Nephron (organoid): Measurements from ENCODE around the gene MAMLD1.

Source experiments
- H3K27ac Mint-ChIP-seq, 3 experiments: 2 replicates each; pipeline ENCODE4 v1.8.0; 2020; ENCODE audit warnings: mixed read lengths in 3 of 3, mild to moderate bottlenecking in 2 of 3, moderate library complexity in 1 of 3
- H3K27me3 Mint-ChIP-seq: 2 replicates; pipeline ENCODE4 v1.8.0; 2021; ENCODE audit warnings: low read depth, mild to moderate bottlenecking, moderate library complexity, mixed read lengths
- H3K36me3 Mint-ChIP-seq: 2 replicates; pipeline ENCODE4 v1.8.0; 2020; ENCODE audit warnings: low read depth, mixed read lengths
- H3K4me1 Mint-ChIP-seq: 2 replicates; pipeline ENCODE4 v1.8.0; 2020; ENCODE audit warnings: mixed read lengths
- H3K4me3 Mint-ChIP-seq, 3 experiments: 2 replicates each; pipeline ENCODE4 v1.8.0; 2020; ENCODE audit warnings: mild to moderate bottlenecking in 3 of 3, mixed read lengths in 3 of 3, moderate library complexity in 2 of 3
- H3K9me3 Mint-ChIP-seq: 2 replicates; pipeline ENCODE4 v1.8.0; 2020; ENCODE audit warnings: mixed read lengths
- TF ChIP-seq, protein P1 (sequence below), 3 experiments: fragments of 200-600 bp; sonication (generic); IDR thresholded peaks; one replicate each; pipeline ENCODE4 v1.5.0; 2021; ENCODE audit warnings: antibody characterized with exemption in 3 of 3; ENCODE audit not compliant: unreplicated experiment in 3 of 3

MAMLD1 gene

DNA sequence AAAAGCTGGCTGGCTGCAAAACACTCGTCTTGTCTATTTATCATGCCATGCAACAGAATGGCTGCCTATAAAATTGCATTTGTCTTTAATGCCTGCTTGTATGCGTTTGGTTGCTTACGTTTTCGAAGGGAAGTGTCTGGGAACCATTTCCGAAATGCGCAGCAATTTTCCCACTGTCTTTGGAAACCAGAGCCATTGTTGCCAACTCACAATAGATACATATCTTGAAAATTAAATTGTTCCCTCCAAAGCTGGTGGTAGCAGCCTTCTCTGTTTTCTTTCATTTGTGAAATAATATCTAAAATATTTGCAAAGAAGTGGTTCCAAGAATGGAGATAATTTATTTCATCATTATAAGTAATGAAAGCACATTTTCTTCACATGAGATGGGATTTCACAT, 53.4 kb downstream of the MAMLD1 start:
- Mint-ChIP-seq H3K9me3 (peaks cover 7% of the 10 kb centered on the region), H3K27ac (no peak overlapping the region), H3K27me3 (no peaks in the 10 kb centered on the region), H3K36me3 (no peaks in the 10 kb centered on the region), H3K4me1 (peaks cover 5% of the 10 kb centered on the region), H3K4me3 (no peak overlapping the region)
- TF ChIP-seq, protein P1, sequence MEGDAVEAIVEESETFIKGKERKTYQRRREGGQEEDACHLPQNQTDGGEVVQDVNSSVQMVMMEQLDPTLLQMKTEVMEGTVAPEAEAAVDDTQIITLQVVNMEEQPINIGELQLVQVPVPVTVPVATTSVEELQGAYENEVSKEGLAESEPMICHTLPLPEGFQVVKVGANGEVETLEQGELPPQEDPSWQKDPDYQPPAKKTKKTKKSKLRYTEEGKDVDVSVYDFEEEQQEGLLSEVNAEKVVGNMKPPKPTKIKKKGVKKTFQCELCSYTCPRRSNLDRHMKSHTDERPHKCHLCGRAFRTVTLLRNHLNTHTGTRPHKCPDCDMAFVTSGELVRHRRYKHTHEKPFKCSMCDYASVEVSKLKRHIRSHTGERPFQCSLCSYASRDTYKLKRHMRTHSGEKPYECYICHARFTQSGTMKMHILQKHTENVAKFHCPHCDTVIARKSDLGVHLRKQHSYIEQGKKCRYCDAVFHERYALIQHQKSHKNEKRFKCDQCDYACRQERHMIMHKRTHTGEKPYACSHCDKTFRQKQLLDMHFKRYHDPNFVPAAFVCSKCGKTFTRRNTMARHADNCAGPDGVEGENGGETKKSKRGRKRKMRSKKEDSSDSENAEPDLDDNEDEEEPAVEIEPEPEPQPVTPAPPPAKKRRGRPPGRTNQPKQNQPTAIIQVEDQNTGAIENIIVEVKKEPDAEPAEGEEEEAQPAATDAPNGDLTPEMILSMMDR (IDR thresholded peaks at IDR 0.05; ENCODE audit: unreplicated experiment in 3 of 3): no peak

GRCh38 chrX:150421816-150422215, 58.7 kb downstream of the MAMLD1 start:
- Mint-ChIP-seq H3K36me3 (no peaks in the 10 kb centered on the region), H3K9me3 (peaks cover 19% of the 10 kb centered on the region), H3K4me3 (no peak overlapping the region), H3K27ac (no peak overlapping the region), H3K27me3 (peaks cover 3% of the 10 kb centered on the region), H3K4me1 (no peaks in the 10 kb centered on the region)
- TF ChIP-seq, protein P1 (IDR thresholded peaks at IDR 0.05; ENCODE audit: unreplicated experiment in 3 of 3): no peak

GRCh38 chrX:150429594-150429993, 66.5 kb downstream of the MAMLD1 start:
- Mint-ChIP-seq H3K4me1 (no peaks in the 10 kb centered on the region), H3K27me3 (no peaks in the 10 kb centered on the region), H3K9me3 (peaks cover 30% of the 10 kb centered on the region), H3K36me3 (no peaks in the 10 kb centered on the region), H3K4me3 (no peak overlapping the region), H3K27ac (no peak overlapping the region)
- TF ChIP-seq, protein P1 (IDR thresholded peaks at IDR 0.05; ENCODE audit: unreplicated experiment in 3 of 3): no peak

- Mint-ChIP-seq H3K4me1 (no peaks in the 10 kb centered on the region), H3K36me3 (no peaks in the 10 kb centered on the region), H3K27ac (no peak overlapping the region), H3K27me3 (no peaks in the 10 kb centered on the region), H3K9me3 (peaks cover 44% of the 10 kb centered on the region), H3K4me3 (no peak overlapping the region)
- TF ChIP-seq, protein P1 (IDR thresholded peaks at IDR 0.05; ENCODE audit: unreplicated experiment in 3 of 3): no peak
Observed at GRCh38 chrX:150436195-150436594, 73.1 kb downstream of the MAMLD1 start.

DNA sequence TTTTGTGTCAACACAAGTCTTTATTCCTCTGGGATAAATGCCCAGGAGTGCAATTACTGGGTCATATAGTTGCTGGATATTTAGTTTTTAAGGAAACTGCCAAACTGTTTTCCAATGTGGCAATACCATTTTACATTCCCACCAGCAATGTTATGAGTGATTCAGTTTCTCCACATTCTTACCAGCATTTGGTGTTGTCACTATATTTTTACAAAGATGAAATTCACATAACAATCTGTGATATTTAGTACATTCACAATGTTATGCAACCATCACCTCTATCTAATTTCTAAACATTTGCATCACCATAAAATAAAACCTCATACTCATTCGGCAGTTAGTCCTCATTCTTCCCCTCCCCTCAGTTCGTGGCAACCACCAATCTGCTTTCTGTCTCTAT, 75.0 kb downstream of the MAMLD1 start:
- Mint-ChIP-seq H3K4me1 (no peaks in the 10 kb centered on the region), H3K36me3 (no peaks in the 10 kb centered on the region), H3K27me3 (no peaks in the 10 kb centered on the region), H3K9me3 (peaks cover 46% of the 10 kb centered on the region), H3K27ac (no peak overlapping the region), H3K4me3 (no peak overlapping the region)
- TF ChIP-seq, protein P1 (IDR thresholded peaks at IDR 0.05; ENCODE audit: unreplicated experiment in 3 of 3): no peak

DNA sequence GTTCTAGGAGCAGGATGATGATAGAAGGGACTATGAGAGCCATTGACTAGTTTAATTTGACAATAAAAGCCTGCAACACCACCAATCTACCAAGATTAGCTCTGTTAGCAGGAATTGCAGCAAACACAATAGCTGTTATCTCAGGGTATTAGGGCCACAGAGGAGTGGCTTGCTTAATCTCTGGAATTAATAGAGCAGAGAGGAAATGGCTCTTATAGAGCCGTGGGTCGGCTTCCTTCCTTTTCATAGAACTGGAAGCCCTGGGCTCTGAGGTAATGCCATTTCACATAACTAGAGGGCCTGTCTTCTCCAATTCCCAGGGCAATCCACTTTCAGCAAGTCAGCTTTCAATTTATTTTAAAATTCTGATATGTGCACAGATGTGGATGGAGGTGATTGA, 83.0 kb downstream of the MAMLD1 start:
- TF ChIP-seq, protein P1 (IDR thresholded peaks at IDR 0.05; ENCODE audit: unreplicated experiment in 3 of 3): no peak
- Mint-ChIP-seq H3K27me3 (no peaks in the 10 kb centered on the region), H3K4me3 (no peak overlapping the region), H3K9me3 (peaks cover 13% of the 10 kb centered on the region), H3K36me3 (no peaks in the 10 kb centered on the region), H3K27ac (no peak overlapping the region), H3K4me1 (peaks cover 13% of the 10 kb centered on the region)
